H1 (cell line): ENCODE measurements around the gene CENPA. TPM values are rescaled to one million over a fixed set of nuclear protein-coding genes. Genes with fewer than 3 reads are reported as not detected.

ENCODE experiments used
- CTCF ChIA-PET: fragments of 300-600 bp; sonication (Branson Sonifier 250); formaldehyde crosslinking; loops from one replicate; lab custom pipeline; 2021; ENCODE audit not compliant: partially characterized antibody; lab: Charles Lee
- POLR2A ChIA-PET: fragments of 300-600 bp; sonication (Branson Sonifier 250); formaldehyde crosslinking; loops from one replicate; lab custom pipeline; 2021; ENCODE audit warnings: inconsistent platforms; ENCODE audit not compliant: partially characterized antibody; lab: Charles Lee
- DNase-seq, 2 experiments: peaks; one replicate each; pipeline versions ENCODE4 v3.0.0 to v3.0.0-alpha.2; 2010 to 2022; ENCODE audit warnings: low spot score in 2 of 2, low read depth in 1 of 2, mixed read lengths in 1 of 2
- FAIRE-seq: peaks from 2 replicates; lab custom pipeline; 2011; peaks lifted over from hg19 to GRCh38; lab: Jason Lieb, UNC
- H2AFZ ChIP-seq: 2 replicates; pipeline ENCODE4 v1.8.1; 2012; ENCODE audit warnings: low read length, inconsistent platforms
- H2AK5ac ChIP-seq: 2 replicates; pipeline ENCODE4 v1.6.1; 2013; ENCODE audit warnings: low read depth, low read length
- H2BK120ac ChIP-seq: replicated peaks from 2 replicates; pipeline ENCODE3; 2013; ENCODE audit warnings: low read depth, low read length, inconsistent platforms
- H2BK12ac ChIP-seq: 2 replicates; pipeline ENCODE4 v1.6.1; 2013; ENCODE audit warnings: low read depth, low read length
- H2BK15ac ChIP-seq: 2 replicates; pipeline ENCODE4 v1.6.1; 2013; ENCODE audit warnings: low read length
- H2BK20ac ChIP-seq: 2 replicates; pipeline ENCODE4 v1.6.1; 2013; ENCODE audit warnings: low read length
- H2BK5ac ChIP-seq: 2 replicates; pipeline ENCODE4 v1.6.1; 2013; ENCODE audit warnings: low read depth, low read length
- H3K14ac ChIP-seq: 2 replicates; pipeline ENCODE4 v1.6.1; 2013; ENCODE audit warnings: inconsistent platforms; ENCODE audit not compliant: insufficient read length
- H3K18ac ChIP-seq: 2 replicates; pipeline ENCODE4 v1.6.1; 2013; ENCODE audit warnings: low read length; ENCODE audit errors: extremely low read depth
- H3K23ac ChIP-seq: 2 replicates; pipeline ENCODE4 v1.6.1; 2013; ENCODE audit warnings: inconsistent platforms; ENCODE audit not compliant: insufficient read length
- H3K23me2 ChIP-seq: 2 replicates; pipeline ENCODE4 v1.6.1; 2013; ENCODE audit warnings: low read depth, low read length
- H3K27ac ChIP-seq: 2 replicates; pipeline ENCODE4 v1.6.1; 2011; ENCODE audit warnings: low read depth, low read length, inconsistent platforms
- H3K27me3 ChIP-seq, 4 experiments: replicated peaks in 1 of 4; 1 replicate in 1 of 4; 2 replicates in 3 of 4; pipeline versions ENCODE4 v1.6.1 to v1.8.1; 2011 to 2013; ENCODE audit warnings: low read length in 3 of 4, mild to moderate bottlenecking in 3 of 4, inconsistent platforms in 2 of 4, mixed read lengths in 2 of 4, moderate library complexity in 1 of 4; ENCODE audit not compliant: control insufficient read depth in 3 of 4, insufficient read depth in 3 of 4; ENCODE audit errors: extremely low read depth in 1 of 4
- H3K36me3 ChIP-seq, 4 experiments: 2 replicates each; pipeline versions ENCODE4 v1.6.1 to v1.8.1; 2011 to 2013; ENCODE audit warnings: mild to moderate bottlenecking in 4 of 4, low read length in 3 of 4, moderate library complexity in 2 of 4, control low read depth in 1 of 4, inconsistent platforms in 1 of 4; ENCODE audit not compliant: insufficient read depth in 4 of 4, control insufficient read depth in 2 of 4
- H3K4ac ChIP-seq: replicated peaks from 2 replicates; pipeline ENCODE3; 2013; ENCODE audit warnings: low read length, low read depth, mixed read lengths, inconsistent platforms; ENCODE audit not compliant: insufficient read length
- H3K4me1 ChIP-seq, 4 experiments: replicated peaks in 1 of 4; 1 replicate in 1 of 4; 2 replicates in 3 of 4; pipeline versions ENCODE4 v1.6.1 to v1.8.1; 2011 to 2013; ENCODE audit warnings: low read length in 3 of 4, inconsistent platforms in 2 of 4, mixed read lengths in 1 of 4; ENCODE audit not compliant: insufficient read depth in 4 of 4, control insufficient read depth in 3 of 4
- H3K4me2 ChIP-seq, 2 experiments: 2 replicates each; pipeline versions ENCODE4 v1.6.1 to v1.8.1; 2011 to 2013; ENCODE audit warnings: low read depth in 2 of 2, low read length in 2 of 2, control low read depth in 1 of 2, inconsistent platforms in 1 of 2, mild to moderate bottlenecking in 1 of 2; ENCODE audit not compliant: insufficient read depth in 1 of 2
- H3K4me3 ChIP-seq, 4 experiments: fragments of 200-600, 300-600 bp in 1 of 4; sonication (generic), shearing (Covaris generic), sonication (Bioruptor Twin) in 1 of 4; 2 replicates each; pipeline versions ENCODE4 v1.5.1 to v1.8.1; 2011 to 2016; ENCODE audit warnings: low read length in 4 of 4, low read depth in 3 of 4, control low read depth in 2 of 4, inconsistent platforms in 2 of 4, mild to moderate bottlenecking in 2 of 4, mixed read lengths in 1 of 4, moderate library complexity in 1 of 4; ENCODE audit not compliant: insufficient read depth in 2 of 4; ENCODE audit errors: extremely low read depth in 1 of 4
- H3K56ac ChIP-seq: replicated peaks from 2 replicates; pipeline ENCODE3; 2013; ENCODE audit warnings: low read depth, mild to moderate bottlenecking, mixed read lengths, low read length, inconsistent platforms; ENCODE audit not compliant: insufficient read length
- H3K79me1 ChIP-seq: 2 replicates; pipeline ENCODE4 v1.6.1; 2013; ENCODE audit warnings: low read depth, low read length, control low read depth
- H3K79me2 ChIP-seq, 2 experiments: 2 replicates each; pipeline versions ENCODE4 v1.6.1 to v1.8.1; 2012 to 2013; ENCODE audit warnings: low read length in 2 of 2, mild to moderate bottlenecking in 2 of 2, inconsistent platforms in 1 of 2; ENCODE audit not compliant: insufficient read depth in 2 of 2, control insufficient read depth in 1 of 2
- H3K9ac ChIP-seq, 4 experiments: replicated peaks in 1 of 4; 1 replicate in 1 of 4; 2 replicates in 3 of 4; pipeline versions ENCODE4 v1.6.1 to v1.8.1; 2011 to 2013; ENCODE audit warnings: low read depth in 3 of 4, low read length in 3 of 4, control low read depth in 2 of 4, mild to moderate bottlenecking in 2 of 4, moderate library complexity in 2 of 4, inconsistent platforms in 1 of 4; ENCODE audit errors: extremely low read depth in 1 of 4
- H3K9me3 ChIP-seq, 2 experiments: 2 replicates each; pipeline versions ENCODE4 v1.6.1 to v1.8.1; 2012 to 2013; ENCODE audit warnings: mild to moderate bottlenecking in 2 of 2, moderate library complexity in 2 of 2, control low read depth in 1 of 2, inconsistent platforms in 1 of 2, low read depth in 1 of 2, low read length in 1 of 2, mixed read lengths in 1 of 2; ENCODE audit not compliant: insufficient read depth in 2 of 2
- H4K20me1 ChIP-seq, 2 experiments: replicated peaks in 1 of 2; 2 replicates each; pipeline versions ENCODE3 to v1.8.1; 2011 to 2013; ENCODE audit warnings: inconsistent platforms in 2 of 2, low read length in 2 of 2, mild to moderate bottlenecking in 1 of 2; ENCODE audit not compliant: insufficient read depth in 2 of 2, control insufficient read depth in 1 of 2
- H4K5ac ChIP-seq: 2 replicates; pipeline ENCODE4 v1.6.1; 2013; ENCODE audit warnings: low read length, low read depth, mixed read lengths, inconsistent platforms; ENCODE audit not compliant: insufficient read length
- H4K8ac ChIP-seq: 2 replicates; pipeline ENCODE4 v1.8.0; 2013; ENCODE audit warnings: mild to moderate bottlenecking, moderate library complexity, low read length, inconsistent platforms; ENCODE audit not compliant: insufficient read depth; ENCODE audit errors: extremely low read depth
- H4K91ac ChIP-seq: replicated peaks from 2 replicates; pipeline ENCODE3; 2013; ENCODE audit warnings: low read length, mixed read lengths, inconsistent platforms; ENCODE audit not compliant: insufficient read length
- ASH2L ChIP-seq: fragments of 200-600, 300-600 bp; sonication (generic); IDR thresholded peaks from one replicate; pipeline ENCODE4 v1.7.1; 2017; ENCODE audit warnings: low read length
- BCL11A ChIP-seq, 2 experiments: IDR thresholded peaks; one replicate each; pipeline ENCODE4 v1.6.1; 2011; ENCODE audit warnings: low read depth in 2 of 2, low read length in 2 of 2, mild to moderate bottlenecking in 2 of 2
- FOSL1 ChIP-seq: IDR thresholded peaks from 2 replicates; pipeline ENCODE4 v1.6.1; 2011; ENCODE audit warnings: mild to moderate bottlenecking, low read depth, low read length, moderate library complexity; ENCODE audit not compliant: insufficient read depth
- HDAC2 ChIP-seq, 2 experiments: fragments of 300-600 bp in 1 of 2; sonication (generic) in 1 of 2; IDR thresholded peaks; 2 replicates each; pipeline ENCODE4 v1.6.1; 2011 to 2012; ENCODE audit warnings: low read depth in 2 of 2, low read length in 2 of 2, mild to moderate bottlenecking in 2 of 2, moderate library complexity in 2 of 2, borderline replicate concordance in 1 of 2, inconsistent platforms in 1 of 2
- POLR2AphosphoS5 ChIP-seq: IDR thresholded peaks from 2 replicates; pipeline ENCODE4 v1.6.1; 2011; ENCODE audit warnings: low read depth, low read length
- SAP30 ChIP-seq: fragments of 300-600 bp; sonication (generic); IDR thresholded peaks from 2 replicates; pipeline ENCODE4 v1.7.1; 2012; ENCODE audit warnings: low read length, moderate library complexity, mild to moderate bottlenecking, inconsistent platforms; ENCODE audit not compliant: insufficient read depth, insufficient replicate concordance
- SIX5 ChIP-seq: IDR thresholded peaks from 2 replicates; pipeline ENCODE4 v1.6.1; 2011; ENCODE audit warnings: mild to moderate bottlenecking, low read depth, low read length
- WGBS, 2 experiments: shearing (Covaris generic) in 1 of 2; methylation state at CpG; one replicate each; pipeline versions ENCODE4 v1.1.6 to v1.1.7; 2013 to 2015; ENCODE audit warnings: low lambda C conversion rate in 2 of 2, mixed read lengths in 2 of 2, inconsistent platforms in 1 of 2, low coverage in 1 of 2, missing lambda C conversion rate in 1 of 2; ENCODE audit not compliant: insufficient replicate concordance in 2 of 2, insufficient coverage in 1 of 2, insufficient read length in 1 of 2; ENCODE audit errors: extremely low coverage in 1 of 2, missing lambda C conversion rate in 1 of 2; 5-methylcytosine and 5-hydroxymethylcytosine counted together
- polyA plus RNA-seq, 7 experiments: library from polyadenylated mRNA; depleted of rRNA in 3 of 7; stranded (reverse) in 5 of 7; unstranded in 2 of 7; fragments of >200 nt in 5 of 7; fragments of 200-250 nt in 2 of 7; gene quantifications; 1 replicate in 5 of 7; 2 replicates in 1 of 7; 4 replicates in 1 of 7; pipeline versions ENCODE4 v1.2.1 to v1.2.3, GENCODE V29; 2011 to 2013; ENCODE audit warnings: missing spikeins in 2 of 7, mixed read lengths in 2 of 7
- total RNA-seq: library from RNA; stranded (reverse); fragmentation: NEBNext Ultra II Directional; extraction: Animal tissue kit (Norgen Biotek cat#: 25700); gene quantifications from 2 replicates; pipeline ENCODE4 v1.2.1, GENCODE V29; 2021

CENPA gene
- total and polyA plus RNA-seq, 2 of the 8 experiments (the other 6 are each of a cell fraction or from before 2014, with no cell fraction given): 19.4 to 30.9 TPM

GRCh38 chr2:26793518-26793917 lies 7.7 kb downstream of the CENPA start:
- Histone ChIP-seq H3K4ac (no peak overlapping the region), H2AK5ac (no peak overlapping the region), H3K14ac (no peak overlapping the region), H2BK120ac (no peak overlapping the region), H2BK15ac (no peak overlapping the region), H2BK5ac (no peak overlapping the region), H2BK12ac (no peak overlapping the region), H3K79me1 (peaks cover 5% of the 10 kb centered on the region; the same call in 1 of the 2 replicates), H3K27ac (no peak overlapping the region), H3K56ac (no peak overlapping the region), H3K18ac (no peak overlapping the region), H3K4me2 (no peak overlapping the region), H2AFZ (no peak overlapping the region), H2BK20ac (no peak overlapping the region), H3K23ac (no peak overlapping the region), H3K36me3 (peaks cover 2 to 37% (median 25%) of the 10 kb centered on the region in 4 experiments; a peak in 7 of 8 replicates), H3K9me3 (no peaks in the 10 kb centered on the region), H3K27me3 (no peaks in the 10 kb centered on the region), H3K4me3 (no peak overlapping the region), H4K5ac (no peak overlapping the region), H4K91ac (no peak overlapping the region), H4K8ac (no peak overlapping the region), H4K20me1 (peaks cover 0 to 8% of the 10 kb centered on the region in 2 experiments), H3K79me2 (peaks cover 0 to 16% of the 10 kb centered on the region in 2 experiments; a peak in 3 of 4 replicates), H3K9ac (no peak overlapping the region), H3K4me1 (no peaks in the 10 kb centered on the region), H3K23me2 (no peaks in the 10 kb centered on the region)
- no peak for FAIRE-seq
- no peak for DNase-seq
- TF ChIP-seq SAP30 (no peak), ASH2L (no peak), HDAC2 (IDR thresholded peaks at IDR 0.05; ENCODE audit: borderline replicate concordance in 1 of 2, low read depth in 2 of 2, low read length in 2 of 2) (no peak), FOSL1 (no peak), SIX5 (no peak), BCL11A (IDR thresholded peaks at IDR 0.05; ENCODE audit: low read depth in 2 of 2, low read length in 2 of 2) (no peak), POLR2AphosphoS5 (no peak)
- ChIA-PET CTCF (no interaction called here), POLR2A (no interaction called here)
- WGBS, 2 experiments: 90% methylated on average over 3 of the region's 3 CpGs; no CpG with 5 or more reads in 1 of the 2 experiments
